ENCODE data around the gene PLXDC1. TPM values are rescaled to one million over a fixed set of nuclear protein-coding genes. Genes with fewer than 3 reads are reported as not detected.

PLXDC1 gene
- total RNA-seq, 1 experiment from 2014 or later = not detected

DNA sequence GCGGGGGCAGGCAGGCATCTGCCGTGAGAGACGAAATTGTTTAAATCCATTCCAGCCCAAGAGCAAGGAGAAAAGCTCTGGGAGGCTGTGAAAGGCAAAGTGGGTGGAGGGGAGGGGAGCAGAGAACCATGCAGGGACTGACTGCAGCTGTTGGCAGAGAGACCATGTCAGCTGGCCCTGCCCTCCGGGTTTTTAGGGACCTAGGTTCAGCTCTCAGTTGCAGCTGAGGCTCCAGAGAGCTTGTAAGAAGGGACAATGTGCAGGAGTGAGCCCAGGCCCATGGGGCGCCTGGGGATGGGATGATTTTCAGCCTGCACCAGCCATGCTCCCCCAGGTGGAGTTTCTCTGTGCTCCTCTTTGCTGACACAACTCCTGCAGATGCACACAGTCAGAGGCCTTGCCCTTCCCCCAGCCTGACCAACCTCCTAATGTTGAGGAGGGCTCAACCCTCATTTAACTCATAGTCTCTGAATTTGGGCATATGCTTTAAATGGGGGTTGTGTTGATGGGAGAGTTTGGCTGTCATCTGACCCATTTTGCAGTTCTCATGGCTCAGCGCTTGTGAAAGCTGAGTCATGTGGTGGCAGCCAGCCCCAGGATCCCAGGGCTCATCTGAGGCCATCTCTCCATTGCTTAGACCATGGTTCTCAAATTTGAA lies 70.9 kb downstream of the PLXDC1 start:
- ATAC-seq (no peak), DNase-seq (ENCODE audit: low read depth, low spot score) (no peak)
- no peak for TF ChIP-seq POLR2AphosphoS5 (IDR thresholded peaks at IDR 0.05; ENCODE audit: low read depth, low read length)
- TF ChIP-seq TCF7L2 (IDR thresholded peaks at IDR 0.05; ENCODE audit: low read depth, low read length) = no peak
- TF ChIP-seq, protein P1, sequence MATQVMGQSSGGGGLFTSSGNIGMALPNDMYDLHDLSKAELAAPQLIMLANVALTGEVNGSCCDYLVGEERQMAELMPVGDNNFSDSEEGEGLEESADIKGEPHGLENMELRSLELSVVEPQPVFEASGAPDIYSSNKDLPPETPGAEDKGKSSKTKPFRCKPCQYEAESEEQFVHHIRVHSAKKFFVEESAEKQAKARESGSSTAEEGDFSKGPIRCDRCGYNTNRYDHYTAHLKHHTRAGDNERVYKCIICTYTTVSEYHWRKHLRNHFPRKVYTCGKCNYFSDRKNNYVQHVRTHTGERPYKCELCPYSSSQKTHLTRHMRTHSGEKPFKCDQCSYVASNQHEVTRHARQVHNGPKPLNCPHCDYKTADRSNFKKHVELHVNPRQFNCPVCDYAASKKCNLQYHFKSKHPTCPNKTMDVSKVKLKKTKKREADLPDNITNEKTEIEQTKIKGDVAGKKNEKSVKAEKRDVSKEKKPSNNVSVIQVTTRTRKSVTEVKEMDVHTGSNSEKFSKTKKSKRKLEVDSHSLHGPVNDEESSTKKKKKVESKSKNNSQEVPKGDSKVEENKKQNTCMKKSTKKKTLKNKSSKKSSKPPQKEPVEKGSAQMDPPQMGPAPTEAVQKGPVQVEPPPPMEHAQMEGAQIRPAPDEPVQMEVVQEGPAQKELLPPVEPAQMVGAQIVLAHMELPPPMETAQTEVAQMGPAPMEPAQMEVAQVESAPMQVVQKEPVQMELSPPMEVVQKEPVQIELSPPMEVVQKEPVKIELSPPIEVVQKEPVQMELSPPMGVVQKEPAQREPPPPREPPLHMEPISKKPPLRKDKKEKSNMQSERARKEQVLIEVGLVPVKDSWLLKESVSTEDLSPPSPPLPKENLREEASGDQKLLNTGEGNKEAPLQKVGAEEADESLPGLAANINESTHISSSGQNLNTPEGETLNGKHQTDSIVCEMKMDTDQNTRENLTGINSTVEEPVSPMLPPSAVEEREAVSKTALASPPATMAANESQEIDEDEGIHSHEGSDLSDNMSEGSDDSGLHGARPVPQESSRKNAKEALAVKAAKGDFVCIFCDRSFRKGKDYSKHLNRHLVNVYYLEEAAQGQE (IDR thresholded peaks at IDR 0.05; ENCODE audit: insufficient read depth in 1 of 2, low read depth in 2 of 2, low read length in 1 of 2) = no peak
- TF ChIP-seq, protein P2, sequence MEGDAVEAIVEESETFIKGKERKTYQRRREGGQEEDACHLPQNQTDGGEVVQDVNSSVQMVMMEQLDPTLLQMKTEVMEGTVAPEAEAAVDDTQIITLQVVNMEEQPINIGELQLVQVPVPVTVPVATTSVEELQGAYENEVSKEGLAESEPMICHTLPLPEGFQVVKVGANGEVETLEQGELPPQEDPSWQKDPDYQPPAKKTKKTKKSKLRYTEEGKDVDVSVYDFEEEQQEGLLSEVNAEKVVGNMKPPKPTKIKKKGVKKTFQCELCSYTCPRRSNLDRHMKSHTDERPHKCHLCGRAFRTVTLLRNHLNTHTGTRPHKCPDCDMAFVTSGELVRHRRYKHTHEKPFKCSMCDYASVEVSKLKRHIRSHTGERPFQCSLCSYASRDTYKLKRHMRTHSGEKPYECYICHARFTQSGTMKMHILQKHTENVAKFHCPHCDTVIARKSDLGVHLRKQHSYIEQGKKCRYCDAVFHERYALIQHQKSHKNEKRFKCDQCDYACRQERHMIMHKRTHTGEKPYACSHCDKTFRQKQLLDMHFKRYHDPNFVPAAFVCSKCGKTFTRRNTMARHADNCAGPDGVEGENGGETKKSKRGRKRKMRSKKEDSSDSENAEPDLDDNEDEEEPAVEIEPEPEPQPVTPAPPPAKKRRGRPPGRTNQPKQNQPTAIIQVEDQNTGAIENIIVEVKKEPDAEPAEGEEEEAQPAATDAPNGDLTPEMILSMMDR (IDR thresholded peaks at IDR 0.05) = no peak
- TF ChIP-seq SIN3A (IDR thresholded peaks at IDR 0.05; ENCODE audit: borderline replicate concordance, insufficient read depth, low read depth, low read length) = no peak
- ChIA-PET CTCF (interaction anchor here (0.7 kb wide), 1 partner anchor 137 kb away, joined by 3 read pairs; no protein-coding TSS in a partner anchor), POLR2A (no interaction called here)
- Histone ChIP-seq H3K4me1 (ENCODE audit: control insufficient read depth, insufficient read depth, low read length) (no peaks in the 10 kb centered on the region), H3K27me3 (ENCODE audit: control insufficient read depth, insufficient read depth, low read length) (no peaks in the 10 kb centered on the region), H3K4me3 (ENCODE audit: low read depth in 2 of 2, low read length in 2 of 2) (no peak overlapping the region), H3K27ac (ENCODE audit: low read length) (no peak overlapping the region), H3K9me3 (ENCODE audit: control insufficient read depth, insufficient read depth, low read depth, low read length) (no peaks in the 10 kb centered on the region), H3K36me3 (ENCODE audit: control insufficient read depth, insufficient read depth, low read length) (no peaks in the 10 kb centered on the region)
- intact Hi-C loops (cut with micrococcal nuclease; ENCODE audit: unreplicated experiment) (no loop called here), in situ Hi-C loops (cut with HindIII; ENCODE audit: low pct_unique_long_range_greater_than_20kb, low sequenced_read_pairs) (no loop called here)
- no TSS peak for BruUV-seq (replicated peaks)

DNA sequence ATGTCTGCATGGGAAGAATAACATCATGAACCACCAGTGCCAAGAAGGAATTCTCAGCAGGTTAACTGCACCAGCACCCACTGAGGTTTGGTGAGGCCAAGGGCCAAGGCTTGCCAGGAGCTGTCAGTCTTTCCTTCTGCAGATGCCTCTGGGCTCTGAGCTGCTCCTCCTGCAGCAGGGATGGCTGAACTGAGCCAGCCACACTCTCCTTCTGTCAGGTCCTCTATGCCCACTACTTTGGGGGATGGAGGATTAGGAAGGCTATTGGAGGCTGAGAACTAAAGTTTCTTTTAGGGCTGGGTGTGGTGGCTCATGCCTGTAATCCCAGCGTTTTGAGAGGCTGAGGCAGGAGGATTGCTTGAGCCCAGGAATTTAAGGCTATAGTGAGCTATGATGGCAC lies 71.6 kb downstream of the PLXDC1 start:
- H3K36me3 ChIP-seq (ENCODE audit: control insufficient read depth, insufficient read depth, low read length) = no peaks in the 10 kb centered on the region
- CTCF ChIA-PET = interaction anchor here (0.7 kb wide), 1 partner anchor 136 kb away, joined by 3 read pairs; no protein-coding TSS in a partner anchor
- no peaks in the 10 kb centered on the region for H3K4me1 ChIP-seq (ENCODE audit: control insufficient read depth, insufficient read depth, low read length)
- no peaks in the 10 kb centered on the region for H3K27me3 ChIP-seq (ENCODE audit: control insufficient read depth, insufficient read depth, low read length)
- H3K27ac ChIP-seq (ENCODE audit: low read length) = no peak overlapping the region
- intact Hi-C loops (cut with micrococcal nuclease; ENCODE audit: unreplicated experiment) (loop anchor here (10.0 kb wide), 1 partner anchor 75 kb away; the partner anchor contains the start of gene PLXDC1), in situ Hi-C loops (cut with HindIII; ENCODE audit: low pct_unique_long_range_greater_than_20kb, low sequenced_read_pairs) (no loop called here)
- no peak overlapping the region for H3K4me3 ChIP-seq (ENCODE audit: low read depth in 2 of 2, low read length in 2 of 2)
- ATAC-seq (no peak), DNase-seq (ENCODE audit: low read depth, low spot score) (no peak)
- POLR2A ChIA-PET = no interaction called here
- H3K9me3 ChIP-seq (ENCODE audit: control insufficient read depth, insufficient read depth, low read depth, low read length) = no peaks in the 10 kb centered on the region
- no TSS peak for BruUV-seq (replicated peaks)
- TF ChIP-seq, protein P1 (IDR thresholded peaks at IDR 0.05; ENCODE audit: insufficient read depth in 1 of 2, low read depth in 2 of 2, low read length in 1 of 2) = no peak
- TF ChIP-seq POLR2AphosphoS5 (IDR thresholded peaks at IDR 0.05; ENCODE audit: low read depth, low read length) (no peak), TCF7L2 (IDR thresholded peaks at IDR 0.05; ENCODE audit: low read depth, low read length) (no peak), SIN3A (IDR thresholded peaks at IDR 0.05; ENCODE audit: borderline replicate concordance, insufficient read depth, low read depth, low read length) (no peak)
- TF ChIP-seq, protein P2 (IDR thresholded peaks at IDR 0.05) = no peak

Measured in Panc1 (cell line).